OCI-LY7 (cell line): ENCODE measurements around the gene ALDH3B1. TPM values are rescaled to one million over a fixed set of nuclear protein-coding genes. Genes with fewer than 3 reads are reported as not detected.

Experiments used
- BruUV-seq: library from RNA; stranded (reverse); fragments of 400-500 nt; replicated peaks from 2 replicates; lab custom pipeline; 2021; lab: Mats Ljungman, UMichigan
- CTCF ChIA-PET: fragments of 300-600 bp; sonication (Branson Sonifier 250); formaldehyde crosslinking; loops from one replicate; lab custom pipeline; 2022; ENCODE audit warnings: antibody characterized with exemption; ENCODE audit not compliant: unreplicated experiment; lab: Charles Lee
- POLR2A ChIA-PET: fragments of 300-600 bp; sonication (Branson Sonifier 250); formaldehyde crosslinking; loops from one replicate; lab custom pipeline; 2022; ENCODE audit warnings: antibody characterized with exemption; lab: Charles Lee
- DNase-seq: peaks from one replicate; pipeline ENCODE4 v3.0.0-alpha.2; 2015; ENCODE audit warnings: low spot score
- H2AFZ ChIP-seq: fragments of 200-600 bp; sonication (generic), shearing (Covaris generic); 2 replicates; pipeline ENCODE4 v1.6.1; 2014; ENCODE audit warnings: mild to moderate bottlenecking, antibody characterized with exemption, low read length, moderate library complexity
- H3K27ac ChIP-seq: fragments of 200-600 bp; sonication (generic); 2 replicates; pipeline ENCODE4 v1.5.1; 2014; ENCODE audit warnings: mixed run types, low read depth, mild to moderate bottlenecking, moderate library complexity, low read length, inconsistent platforms; ENCODE audit not compliant: poor library complexity, severe bottlenecking
- H3K36me3 ChIP-seq: fragments of 200-600 bp; sonication (generic); 2 replicates; pipeline ENCODE4 v1.6.1; 2014; ENCODE audit warnings: mild to moderate bottlenecking, antibody characterized with exemption, low read length, moderate library complexity, mixed read lengths; ENCODE audit not compliant: insufficient read depth
- H3K4me1 ChIP-seq: fragments of 200-600 bp; sonication (generic); 2 replicates; pipeline ENCODE4 v1.5.1; 2014; ENCODE audit warnings: mild to moderate bottlenecking, low read length; ENCODE audit not compliant: insufficient read depth, poor library complexity, severe bottlenecking
- H3K4me2 ChIP-seq: fragments of 200-600 bp; sonication (generic); 2 replicates; pipeline ENCODE4 v1.6.1; 2014; ENCODE audit warnings: mild to moderate bottlenecking, low read length
- H3K4me3 ChIP-seq: fragments of 200-600 bp; sonication (generic); 2 replicates; pipeline ENCODE4 v1.5.1; 2014; ENCODE audit warnings: mild to moderate bottlenecking, low read depth, low read length; ENCODE audit not compliant: poor library complexity, severe bottlenecking
- H3K79me2 ChIP-seq: fragments of 200-600 bp; sonication (generic); 2 replicates; pipeline ENCODE4 v1.6.1; 2016; ENCODE audit warnings: low read depth, mild to moderate bottlenecking, low read length, moderate library complexity, mixed read lengths; ENCODE audit not compliant: insufficient read depth
- H3K9me2 ChIP-seq: fragments of 200-600 bp; sonication (generic); 2 replicates; pipeline ENCODE4 v1.6.1; 2016; ENCODE audit warnings: mild to moderate bottlenecking, low read length, mixed read lengths; ENCODE audit not compliant: insufficient read depth
- H3K9me3 ChIP-seq: fragments of 200-600 bp; sonication (generic); 2 replicates; pipeline ENCODE4 v1.6.1; 2014; ENCODE audit warnings: mild to moderate bottlenecking, mixed run types, low read length, mixed read lengths
- H4K20me1 ChIP-seq: fragments of 200-600 bp; sonication (generic); 2 replicates; pipeline ENCODE4 v1.6.1; 2014; ENCODE audit warnings: mild to moderate bottlenecking, antibody characterized with exemption, low read length, moderate library complexity, mixed read lengths; ENCODE audit not compliant: insufficient read depth
- CTCF ChIP-seq: fragments of 200-600 bp; sonication (generic); conservative IDR thresholded peaks from 2 replicates; pipeline ENCODE4 v1.5.1; 2014; ENCODE audit warnings: mild to moderate bottlenecking, antibody characterized with exemption, low read length, moderate library complexity, mixed read lengths
- EZH2phosphoT487 ChIP-seq: fragments of 200-600 bp; sonication (generic); IDR thresholded peaks from 2 replicates; pipeline ENCODE4 v1.6.1; 2018; ENCODE audit warnings: low read depth, borderline replicate concordance, mild to moderate bottlenecking, mixed run types, antibody characterized with exemption, low read length, moderate library complexity, mixed read lengths
- intact Hi-C: fragments of 100-400 bp; cut with micrococcal nuclease; formaldehyde crosslinking; loops from one replicate; pipeline ENCODE4 v1.10.0; 2022; ENCODE audit not compliant: unreplicated experiment
- total RNA-seq, 2 experiments: library from RNA; depleted of rRNA in 1 of 2; stranded (reverse); fragments of >200 nt in 1 of 2; shearing (Covaris generic) in 1 of 2; gene quantifications; 2 replicates each; pipeline ENCODE4 v1.2.3, GENCODE V29; 2014 to 2022

ALDH3B1 gene
- total RNA-seq, 2 experiments from 2014 or later, result 0.50 to 0.53 TPM

GRCh38 chr11:68044145-68044813 is 34.2 kb downstream of the ALDH3B1 start:
- ChIA-PET CTCF (interaction anchor here (0.6 kb wide), 1 partner anchor 168 kb away, joined by 7 read pairs; no protein-coding TSS in a partner anchor), POLR2A (no interaction called here)
- TF ChIP-seq EZH2phosphoT487, result no peak
- TF ChIP-seq CTCF, result no peak
- H3K36me3 ChIP-seq, result peaks cover 68% of the 10 kb centered on the region
- intact Hi-C loops, result no loop called here
- no peaks in the 10 kb centered on the region for H3K9me2 ChIP-seq
- no peaks in the 10 kb centered on the region for H4K20me1 ChIP-seq
- no peak overlapping the region for H3K4me2 ChIP-seq
- no peak overlapping the region for H3K4me3 ChIP-seq
- no peak overlapping the region for H3K27ac ChIP-seq
- DNase-seq, result no peak
- H2AFZ ChIP-seq, result no peak overlapping the region
- no peaks in the 10 kb centered on the region for H3K9me3 ChIP-seq
- H3K4me1 ChIP-seq, result peaks cover 13% of the 10 kb centered on the region
- BruUV-seq, result no TSS peak
- H3K79me2 ChIP-seq, result peaks cover 18% of the 10 kb centered on the region; the same call in 1 of the 2 replicates

GRCh38 chr11:68044898-68045351 is 34.8 kb downstream of the ALDH3B1 start:
- ChIA-PET CTCF (no interaction called here), POLR2A (no interaction called here)
- H2AFZ ChIP-seq, result no peak overlapping the region
- no peaks in the 10 kb centered on the region for H3K9me2 ChIP-seq
- peaks cover 12% of the 10 kb centered on the region; the same call in 1 of the 2 replicates for H3K79me2 ChIP-seq
- H3K4me1 ChIP-seq, result peaks cover 13% of the 10 kb centered on the region
- no peak overlapping the region for H3K4me2 ChIP-seq
- no peak overlapping the region for H3K4me3 ChIP-seq
- no peak overlapping the region for H3K27ac ChIP-seq
- TF ChIP-seq CTCF, result no peak
- TF ChIP-seq EZH2phosphoT487, result no peak
- peaks cover 75% of the 10 kb centered on the region for H3K36me3 ChIP-seq
- no peaks in the 10 kb centered on the region for H4K20me1 ChIP-seq
- DNase-seq, result no peak
- no peaks in the 10 kb centered on the region for H3K9me3 ChIP-seq
- intact Hi-C loops, result no loop called here
- BruUV-seq, result no TSS peak
